Measurements from ENCODE around the gene TSPAN10.

TSPAN10 gene

GRCh38 chr17:81690549-81690948 is 53.6 kb downstream of the TSPAN10 start:
- no peak for DNase-seq

- no peak for DNase-seq
Measured at GRCh38 chr17:81691196-81691595, 54.2 kb downstream of the TSPAN10 start.

GRCh38 chr17:81691608-81692007 is 54.6 kb downstream of the TSPAN10 start:
- DNase-seq: no peak

- DNase-seq: no peak
Measured at GRCh38 chr17:81693509-81694210, 56.7 kb downstream of the TSPAN10 start.

GRCh38 chr17:81694810-81695209 is 57.8 kb downstream of the TSPAN10 start:
- DNase-seq: no peak

GRCh38 chr17:81695211-81695610 is 58.2 kb downstream of the TSPAN10 start:
- no peak for DNase-seq

GRCh38 chr17:81695801-81696200 is 58.8 kb downstream of the TSPAN10 start:
- DNase-seq: no peak

GRCh38 chr17:81696218-81696941 is 59.4 kb downstream of the TSPAN10 start:
- DNase-seq: no peak

GRCh38 chr17:81697261-81698044 is 60.5 kb downstream of the TSPAN10 start:
- DNase-seq: no peak

Data from NCI-H510A (cell line).